DLD1 (cell line): ENCODE data around the gene SATB2.

Experiments used
- in situ Hi-C: cut with HindIII; loops from 2 replicates; pipeline ENCODE4 v1.10.0; 2017; ENCODE audit warnings: low sequenced_read_pairs

Gene SATB2

DNA sequence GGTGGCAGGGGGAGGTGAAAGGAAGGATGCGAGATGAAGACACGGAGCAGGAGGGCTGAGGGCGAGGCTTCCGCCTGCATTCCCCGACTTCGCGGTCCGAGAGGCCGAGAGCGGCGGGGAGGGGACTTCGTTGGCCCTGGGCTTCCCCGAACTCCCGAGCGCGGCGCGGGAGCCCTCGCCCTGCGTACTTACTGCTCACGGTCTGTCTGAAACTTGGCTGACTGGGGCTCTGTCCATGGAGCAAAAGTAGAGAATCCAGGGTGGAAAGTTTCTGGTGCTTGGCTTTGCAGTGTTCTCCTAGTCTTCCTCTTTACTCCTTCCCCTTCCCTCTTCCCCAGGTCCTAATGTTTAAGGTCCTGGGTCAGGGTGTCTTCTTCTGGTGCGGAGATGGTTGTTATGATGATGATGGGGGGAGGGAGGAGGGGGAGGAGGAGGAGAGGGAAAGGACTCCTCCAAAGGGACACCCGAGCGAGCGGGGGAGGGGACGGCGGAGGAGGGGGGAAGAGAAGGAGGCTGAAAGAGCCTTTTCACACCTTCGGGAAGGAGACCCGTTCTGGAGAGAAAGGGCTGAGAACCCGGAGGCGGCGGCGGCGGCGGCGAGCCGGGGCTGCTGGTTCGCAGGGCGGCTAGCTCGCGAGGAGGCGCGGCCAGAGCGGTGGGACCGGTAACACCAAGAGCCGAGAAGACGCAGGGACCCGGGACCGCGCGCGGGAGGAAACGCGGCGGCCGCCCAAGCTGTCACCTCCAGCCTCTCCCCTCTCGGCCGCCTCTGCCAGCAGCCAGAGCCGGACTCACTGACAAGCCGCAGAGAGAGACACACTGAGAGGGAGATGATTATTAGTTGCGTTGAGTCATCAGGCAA lies at the start of gene SATB2:
Gene SATB2, minus strand, starts transcription at position 793 of the 862 bp plus-strand sequence. CDS start 1,902 bp downstream, outside the sequence.
- in situ Hi-C loops, result no loop called here

GRCh38 chr2:199505755-199506403 lies 48.1 kb upstream of the SATB2 start:
- in situ Hi-C loops, result no loop called here

DNA sequence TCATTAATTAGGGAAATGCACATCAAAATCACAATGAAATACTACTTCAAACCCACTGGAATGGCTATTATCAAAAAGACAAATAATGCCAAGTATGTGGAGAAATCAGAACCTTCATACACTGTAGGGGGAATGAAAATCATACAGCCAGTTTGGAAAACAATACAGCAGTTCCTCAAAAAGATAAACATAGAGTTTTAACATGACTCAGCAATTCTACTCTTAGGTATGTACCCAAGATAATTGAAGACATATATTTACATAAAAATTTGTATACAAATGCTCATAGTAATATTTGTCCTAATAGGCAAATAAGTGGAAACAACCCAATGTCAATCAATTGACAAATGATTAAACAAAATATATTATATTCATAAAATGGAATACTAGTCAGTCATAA lies 45.4 kb upstream of the SATB2 start:
- in situ Hi-C loops, result no loop called here

GRCh38 chr2:199499005-199499404 lies 41.3 kb upstream of the SATB2 start:
- in situ Hi-C loops, result no loop called here

- in situ Hi-C loops, result no loop called here
Observed at GRCh38 chr2:199495147-199495546, 37.4 kb upstream of the SATB2 start.

DNA sequence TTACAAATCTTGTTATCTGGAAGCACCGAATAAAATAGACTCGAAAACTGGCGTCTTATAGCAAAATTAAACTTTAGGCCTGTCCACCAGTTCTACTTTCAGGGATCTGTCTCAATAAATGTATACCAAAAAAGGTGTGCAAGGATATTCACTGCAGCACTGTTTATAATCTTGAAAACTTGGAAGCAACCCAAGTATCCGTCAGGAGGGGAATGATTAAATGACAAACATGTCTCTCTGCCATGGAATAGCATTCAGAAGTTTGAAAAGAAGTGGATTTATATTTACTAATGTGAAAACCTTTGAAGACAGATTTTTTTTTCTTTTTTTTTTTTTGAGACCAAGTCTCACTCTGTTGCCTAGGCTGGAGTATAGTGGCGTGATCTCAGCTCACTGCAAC lies 32.3 kb upstream of the SATB2 start:
- in situ Hi-C loops, result no loop called here

DNA sequence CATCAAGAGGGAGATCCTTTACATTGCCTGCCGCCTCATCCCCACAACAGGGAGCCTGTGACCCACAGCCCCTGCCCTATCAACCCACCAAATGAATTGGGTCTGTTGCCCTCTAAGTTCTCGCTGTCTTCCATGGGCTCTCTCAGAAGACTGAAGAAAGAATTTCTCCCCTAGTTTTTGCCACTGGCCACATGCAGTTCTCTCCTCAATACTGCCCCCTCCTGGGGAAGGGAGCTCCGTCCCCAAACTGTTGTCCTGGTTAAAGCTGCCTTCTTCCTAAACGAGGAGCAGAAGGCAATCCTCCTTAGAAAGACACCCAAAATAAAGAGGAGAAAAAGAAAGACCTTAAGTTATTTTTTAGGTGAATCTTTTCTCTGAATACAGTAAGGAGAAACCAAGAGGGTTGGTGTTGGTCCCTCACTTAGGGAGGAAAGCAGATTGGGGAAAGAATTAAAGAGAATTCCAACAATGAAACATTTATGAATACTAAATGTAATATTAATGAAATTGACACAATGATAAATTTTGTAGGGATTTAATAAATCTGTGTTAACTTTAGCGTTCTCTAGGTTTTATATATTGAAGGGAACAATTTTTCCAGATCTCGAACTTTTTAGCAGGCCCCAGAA lies 31.1 kb upstream of the SATB2 start:
- in situ Hi-C loops, result loop anchor here (10.0 kb wide), 1 partner anchor 1174 kb away; no protein-coding TSS in a partner anchor

DNA sequence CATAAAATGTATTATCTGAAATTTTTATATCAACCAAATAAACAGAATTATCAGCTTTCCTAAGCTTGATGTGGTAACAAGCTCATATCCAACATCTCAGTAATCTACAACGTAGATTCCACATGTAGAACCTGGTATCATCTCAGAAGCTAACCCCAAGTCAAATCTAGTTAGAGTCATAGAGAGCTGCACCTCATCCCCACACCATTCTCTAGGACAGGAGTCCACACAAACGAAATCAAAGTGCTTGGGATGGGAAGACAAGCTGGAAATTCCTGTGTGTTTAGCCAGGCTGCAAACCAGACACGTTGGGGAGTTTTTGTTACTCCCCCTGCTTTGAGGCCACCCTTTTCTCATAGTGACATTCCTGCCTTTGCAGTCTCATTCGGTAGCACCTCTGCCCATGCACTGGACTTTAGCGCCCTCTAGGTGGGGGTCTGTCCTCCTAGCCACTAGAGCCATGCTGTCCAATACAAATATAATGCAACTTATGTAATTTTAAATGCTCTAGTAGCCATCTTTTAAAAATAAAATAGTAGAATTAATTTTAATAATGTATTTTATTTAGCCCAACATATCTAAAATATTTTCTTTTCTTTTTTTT lies 28.1 kb upstream of the SATB2 start:
- in situ Hi-C loops, result loop anchor here (10.0 kb wide), 1 partner anchor 1171 kb away; no protein-coding TSS in a partner anchor

DNA sequence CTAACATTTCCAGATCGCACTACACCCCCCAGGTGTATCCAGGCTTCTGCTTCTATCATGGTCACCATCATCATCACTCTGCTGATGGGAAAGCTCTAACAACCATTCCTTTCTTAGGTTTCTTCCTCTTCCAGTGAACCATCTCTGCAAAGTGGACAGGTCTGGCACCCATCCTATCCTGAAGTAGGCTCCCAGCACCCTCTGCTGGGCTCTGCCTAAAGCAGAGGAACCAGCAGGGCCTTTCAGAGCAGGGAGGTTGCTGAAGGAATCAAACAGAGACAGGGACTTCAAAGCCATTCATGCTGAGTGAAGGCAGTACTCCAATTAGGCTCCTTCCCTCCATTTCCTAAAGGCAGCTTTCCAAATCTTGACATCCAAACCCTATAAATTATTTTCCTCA lies 27.2 kb upstream of the SATB2 start:
- in situ Hi-C loops, result loop anchor here (10.0 kb wide), 1 partner anchor 1170 kb away; no protein-coding TSS in a partner anchor

GRCh38 chr2:199480966-199481365 lies 23.2 kb upstream of the SATB2 start:
- in situ Hi-C loops, result loop anchor here (10.0 kb wide), 1 partner anchor 1166 kb away; no protein-coding TSS in a partner anchor

DNA sequence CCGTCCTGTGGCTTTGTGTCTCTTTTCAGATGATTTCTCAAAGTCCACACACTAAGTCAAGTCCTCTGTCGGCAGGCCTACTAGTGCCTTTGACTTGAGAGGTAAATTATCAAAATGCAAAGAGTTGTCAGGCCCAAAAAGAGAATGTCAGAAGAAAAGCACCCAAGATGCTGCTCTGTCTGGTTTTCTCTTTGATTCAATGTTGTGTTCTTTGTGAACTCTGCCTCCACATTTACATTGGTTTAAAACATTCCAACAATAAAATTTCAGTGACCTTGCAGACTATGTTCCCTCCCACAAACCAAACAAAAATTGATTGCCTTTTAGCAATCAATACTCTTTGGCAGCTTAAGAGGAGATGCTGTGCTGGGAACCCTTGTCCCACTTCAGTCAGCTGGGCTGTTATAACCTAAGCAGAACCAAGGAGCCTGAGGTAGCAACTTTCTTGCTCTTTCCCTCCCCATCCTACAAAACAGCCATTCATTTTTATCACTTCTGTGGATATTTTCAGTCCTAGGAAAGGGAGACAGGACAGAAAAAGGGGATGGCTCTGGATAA lies 19.6 kb upstream of the SATB2 start:
- in situ Hi-C loops, result no loop called here

DNA sequence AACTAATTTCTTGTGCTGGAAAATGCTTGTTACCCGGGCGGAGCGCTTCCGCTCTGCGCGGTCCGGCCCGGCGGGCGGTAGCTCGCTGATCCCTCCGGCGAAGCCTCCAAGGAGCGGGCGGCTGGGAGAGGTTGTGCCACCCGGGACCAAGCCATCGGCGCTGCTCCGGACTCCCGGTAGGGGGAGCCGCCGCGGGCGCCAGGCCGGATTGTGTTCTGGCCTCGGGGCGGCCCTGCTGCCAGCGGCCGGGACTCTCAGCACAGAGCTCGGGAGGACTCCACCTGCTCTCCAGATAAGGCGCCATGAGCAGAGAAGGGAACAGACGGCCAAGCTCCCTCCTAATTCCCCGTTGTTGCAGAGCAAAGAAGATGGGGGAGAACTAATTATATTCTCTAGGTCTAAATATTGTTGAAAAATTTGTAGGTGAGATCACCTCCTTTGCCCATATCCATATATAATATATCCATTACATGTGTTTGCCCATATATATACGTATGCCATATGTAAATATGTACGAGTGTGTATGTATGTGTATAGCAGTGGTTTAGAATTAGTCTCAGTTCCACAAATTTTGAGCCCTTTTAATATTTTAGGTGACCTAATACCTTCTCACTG lies 13.8 kb upstream of the SATB2 start:
- in situ Hi-C loops, result no loop called here

DNA sequence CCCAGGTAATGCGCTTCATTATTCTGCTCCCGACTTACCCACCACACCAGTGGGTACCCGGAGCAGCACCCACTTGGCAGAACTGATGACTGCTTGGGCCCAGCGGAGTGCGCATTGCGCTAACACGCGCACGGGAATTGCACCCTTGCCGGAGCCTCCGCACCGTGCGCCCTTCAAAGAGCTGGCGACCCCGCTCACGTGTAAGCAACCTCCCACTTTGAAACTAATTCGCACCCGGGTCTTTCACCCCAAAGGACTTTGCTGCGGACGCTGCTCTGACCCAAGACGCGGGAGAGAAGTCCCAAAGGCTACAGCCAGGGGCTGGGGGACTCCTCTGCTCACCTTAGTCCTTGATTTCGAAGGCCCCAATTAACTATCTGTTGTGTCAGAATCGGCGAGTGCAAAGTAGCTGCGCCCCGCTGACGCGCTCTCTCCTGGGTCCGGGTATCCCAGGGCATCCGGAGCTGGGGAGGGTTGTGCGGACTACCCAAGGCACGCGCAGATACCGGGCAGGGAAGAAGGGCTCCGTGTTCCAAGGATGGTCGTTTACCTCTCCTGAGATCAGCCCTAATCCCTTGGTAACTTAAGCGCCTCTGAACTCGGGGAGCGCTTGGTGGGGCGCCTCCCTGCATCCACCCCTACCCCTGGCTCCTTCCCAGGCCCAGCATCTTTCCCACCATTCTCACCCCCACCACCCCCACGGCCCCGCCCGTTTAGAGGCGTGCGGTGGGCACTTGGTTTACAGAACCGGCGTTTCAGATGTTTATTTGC lies 13.1 kb upstream of the SATB2 start:
- in situ Hi-C loops, result no loop called here

DNA sequence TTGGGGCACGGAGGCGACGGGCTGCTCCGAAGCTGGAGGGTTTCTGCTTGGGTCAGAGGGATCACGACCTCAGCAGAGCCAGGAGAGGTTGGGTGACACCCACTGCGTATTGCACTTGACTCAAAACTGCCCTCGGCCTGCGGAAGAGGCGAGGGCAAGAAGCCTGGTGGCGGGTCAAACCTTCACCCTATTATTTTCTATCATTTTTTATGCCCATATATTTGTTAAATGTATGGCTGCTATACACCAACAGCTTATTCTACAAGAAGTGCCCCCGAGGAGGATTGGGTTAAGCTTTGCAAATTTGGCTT lies 12.6 kb upstream of the SATB2 start:
- in situ Hi-C loops, result no loop called here

GRCh38 chr2:199469514-199470360 lies 12.0 kb upstream of the SATB2 start:
- in situ Hi-C loops, result no loop called here

GRCh38 chr2:199468561-199469513 lies 11.1 kb upstream of the SATB2 start:
- in situ Hi-C loops, result no loop called here

DNA sequence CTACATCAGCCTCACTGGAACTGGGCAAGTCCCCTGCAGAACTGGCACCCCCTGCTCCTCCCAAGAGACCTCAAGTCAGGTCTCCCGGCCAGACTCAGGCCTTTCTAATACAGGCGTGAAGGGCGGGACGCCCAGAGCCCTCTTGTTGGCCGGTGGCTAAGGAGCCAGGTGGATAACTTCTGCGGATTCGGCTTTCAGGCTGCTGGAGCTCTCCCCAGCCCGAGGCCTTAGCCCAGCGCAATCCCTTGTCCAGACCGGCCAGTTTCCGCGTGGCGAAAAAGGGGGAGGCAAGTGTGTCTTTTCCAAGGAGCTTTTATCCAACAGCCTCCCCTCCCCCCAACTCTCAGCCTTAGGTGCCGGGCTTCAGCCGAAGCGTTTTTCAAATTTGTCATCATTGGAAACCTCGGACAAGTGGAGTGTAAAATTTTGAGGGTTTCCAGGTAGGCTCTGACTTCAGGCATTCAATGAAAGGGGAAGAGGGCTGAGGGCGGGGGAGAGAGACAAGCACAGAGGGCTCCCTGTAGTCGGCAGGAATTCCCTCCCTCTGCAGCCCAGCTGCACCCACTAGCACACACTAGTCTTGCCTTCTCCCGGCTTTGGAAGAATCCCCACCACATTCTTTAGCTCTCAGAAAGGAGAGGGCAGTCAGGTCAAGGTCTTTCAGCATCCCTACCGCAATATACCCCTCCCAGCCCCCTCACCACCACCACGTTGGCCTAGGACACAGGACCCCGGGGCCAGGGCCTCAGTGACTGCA lies 9.5 kb upstream of the SATB2 start:
- in situ Hi-C loops, result no loop called here
